ENCODE results near the gene ARGLU1. TPM values are rescaled to one million over a fixed set of nuclear protein-coding genes. Genes with fewer than 3 reads are reported as not detected.
A peak's percentile ranks its signal among the peaks of the same experiment; 100 is the strongest.

ARGLU1 gene
- total and polyA plus RNA-seq, 2 experiments from 2014 or later: 146 to 173 TPM

DNA sequence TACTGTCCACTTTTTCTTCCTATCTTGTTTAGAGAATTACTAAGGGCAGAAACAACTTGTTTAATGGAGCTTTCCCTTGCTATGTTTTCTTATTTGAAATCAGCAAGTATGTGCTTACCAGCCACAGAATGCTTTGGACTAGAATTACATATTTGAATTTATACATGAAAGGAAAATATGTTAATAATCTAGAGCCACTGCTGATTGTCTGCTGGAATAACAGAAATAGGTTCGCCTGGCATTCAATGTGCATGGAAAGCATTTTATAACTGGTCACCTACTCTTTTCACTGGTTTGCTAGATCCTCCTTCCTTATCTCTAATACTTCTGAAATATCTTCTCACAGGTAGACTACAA lies 40.5 kb downstream of the ARGLU1 start:
- Histone ChIP-seq H3K4me3 (no peak overlapping the region), H3K36me3 (no peaks in the 10 kb centered on the region), H3K4me1 (ENCODE audit: low read depth) (peaks cover 21% of the 10 kb centered on the region), H3K27me3 (no peaks in the 10 kb centered on the region), H3K27ac (no peak overlapping the region), H3K9me3 (ENCODE audit: low read depth) (no peaks in the 10 kb centered on the region)
- DNase-seq (ENCODE audit: low read depth in 1 of 2, low spot score in 1 of 2): no peak
- TF ChIP-seq, protein P1, sequence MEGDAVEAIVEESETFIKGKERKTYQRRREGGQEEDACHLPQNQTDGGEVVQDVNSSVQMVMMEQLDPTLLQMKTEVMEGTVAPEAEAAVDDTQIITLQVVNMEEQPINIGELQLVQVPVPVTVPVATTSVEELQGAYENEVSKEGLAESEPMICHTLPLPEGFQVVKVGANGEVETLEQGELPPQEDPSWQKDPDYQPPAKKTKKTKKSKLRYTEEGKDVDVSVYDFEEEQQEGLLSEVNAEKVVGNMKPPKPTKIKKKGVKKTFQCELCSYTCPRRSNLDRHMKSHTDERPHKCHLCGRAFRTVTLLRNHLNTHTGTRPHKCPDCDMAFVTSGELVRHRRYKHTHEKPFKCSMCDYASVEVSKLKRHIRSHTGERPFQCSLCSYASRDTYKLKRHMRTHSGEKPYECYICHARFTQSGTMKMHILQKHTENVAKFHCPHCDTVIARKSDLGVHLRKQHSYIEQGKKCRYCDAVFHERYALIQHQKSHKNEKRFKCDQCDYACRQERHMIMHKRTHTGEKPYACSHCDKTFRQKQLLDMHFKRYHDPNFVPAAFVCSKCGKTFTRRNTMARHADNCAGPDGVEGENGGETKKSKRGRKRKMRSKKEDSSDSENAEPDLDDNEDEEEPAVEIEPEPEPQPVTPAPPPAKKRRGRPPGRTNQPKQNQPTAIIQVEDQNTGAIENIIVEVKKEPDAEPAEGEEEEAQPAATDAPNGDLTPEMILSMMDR (IDR thresholded peaks at IDR 0.05; ENCODE audit: low read depth, low read length): no peak

DNA sequence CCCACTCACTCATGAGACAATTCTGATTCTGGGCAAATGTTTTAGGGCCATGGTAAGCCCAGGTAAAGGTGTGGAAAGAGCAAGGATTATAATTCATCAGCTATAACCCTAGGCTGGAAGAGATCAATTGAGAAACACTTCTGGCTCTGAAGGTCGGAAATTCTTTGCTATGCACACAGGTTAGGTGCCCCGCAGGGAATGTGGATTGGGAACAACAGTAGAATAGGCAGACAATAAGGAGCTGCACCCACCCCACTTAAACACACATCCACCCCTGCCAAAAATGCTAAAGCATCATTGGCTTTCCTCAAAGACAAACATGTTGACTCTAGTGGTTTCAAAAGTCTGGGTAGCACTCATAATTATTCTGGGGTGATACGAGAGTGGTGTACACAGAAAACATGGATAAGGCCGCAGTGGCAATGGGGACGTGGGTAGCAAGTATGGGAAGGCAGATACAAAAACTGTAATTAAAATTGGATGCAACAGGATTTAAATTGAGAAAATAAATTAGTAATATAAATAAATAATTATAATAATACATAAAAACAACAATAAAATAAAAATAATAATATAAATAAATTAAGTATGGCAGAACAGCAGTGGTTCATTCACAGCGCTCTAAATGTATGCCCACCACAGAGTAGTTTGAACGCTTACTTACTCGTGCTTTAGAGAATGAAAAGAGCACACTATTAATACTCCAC lies 41.0 kb downstream of the ARGLU1 start:
- no peak for DNase-seq (ENCODE audit: low read depth in 1 of 2, low spot score in 1 of 2)
- no peaks in the 10 kb centered on the region for H3K27me3 ChIP-seq
- TF ChIP-seq, protein P1 (IDR thresholded peaks at IDR 0.05; ENCODE audit: low read depth, low read length): no peak
- H3K27ac ChIP-seq: no peak overlapping the region
- H3K36me3 ChIP-seq: no peaks in the 10 kb centered on the region
- H3K4me1 ChIP-seq (ENCODE audit: low read depth): peaks cover 15% of the 10 kb centered on the region
- no peak overlapping the region for H3K4me3 ChIP-seq
- no peaks in the 10 kb centered on the region for H3K9me3 ChIP-seq (ENCODE audit: low read depth)

DNA sequence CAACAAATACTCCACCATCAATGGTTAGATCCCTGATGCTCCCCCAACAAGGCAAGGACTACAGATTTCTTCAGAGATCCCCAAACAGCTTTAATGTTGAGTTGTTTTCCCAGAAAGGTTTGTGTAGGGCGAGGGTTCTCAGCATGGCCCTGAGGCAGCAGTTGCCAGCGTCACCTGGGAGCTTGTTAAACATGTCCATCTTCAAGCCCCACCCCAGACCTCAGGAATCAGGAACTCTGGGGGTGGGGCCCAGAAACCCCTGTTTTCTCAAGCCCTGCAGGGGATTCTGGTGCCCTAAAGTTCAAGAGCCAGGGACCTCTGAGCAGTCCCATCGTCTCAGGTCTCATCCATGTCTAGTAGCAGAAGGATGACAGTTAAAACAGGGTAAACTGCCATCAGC lies 42.1 kb downstream of the ARGLU1 start:
- TF ChIP-seq, protein P1 (IDR thresholded peaks at IDR 0.05; ENCODE audit: low read depth, low read length): no peak
- Histone ChIP-seq H3K4me1 (ENCODE audit: low read depth) (peaks cover 12% of the 10 kb centered on the region), H3K36me3 (no peaks in the 10 kb centered on the region), H3K27me3 (no peaks in the 10 kb centered on the region), H3K9me3 (ENCODE audit: low read depth) (no peaks in the 10 kb centered on the region), H3K27ac (no peak overlapping the region), H3K4me3 (no peak overlapping the region)
- DNase-seq (ENCODE audit: low read depth in 1 of 2, low spot score in 1 of 2): no peak

DNA sequence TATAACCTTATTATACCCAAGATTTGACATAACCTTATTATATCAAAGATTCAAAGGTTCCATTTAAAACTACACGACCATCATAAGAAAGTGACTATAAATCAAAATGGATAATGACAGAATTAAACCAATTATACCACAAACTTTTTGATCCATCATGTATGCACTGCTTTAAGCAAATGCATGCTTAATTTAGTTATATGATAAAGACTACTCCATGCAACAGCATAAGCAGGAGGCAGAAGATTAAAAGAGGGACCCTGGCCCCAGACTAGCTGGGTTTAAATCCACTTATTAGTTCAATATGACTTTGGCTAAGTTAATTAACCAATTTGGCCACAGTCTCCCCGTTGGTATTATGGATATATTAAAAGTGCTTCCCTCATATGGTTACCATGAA lies 43.8 kb downstream of the ARGLU1 start:
- TF ChIP-seq, protein P1 (IDR thresholded peaks at IDR 0.05; ENCODE audit: low read depth, low read length): no peak
- no peak overlapping the region for H3K27ac ChIP-seq
- no peaks in the 10 kb centered on the region for H3K27me3 ChIP-seq
- peaks cover 15% of the 10 kb centered on the region for H3K4me1 ChIP-seq (ENCODE audit: low read depth)
- no peak for DNase-seq (ENCODE audit: low read depth in 1 of 2, low spot score in 1 of 2)
- H3K9me3 ChIP-seq (ENCODE audit: low read depth): no peaks in the 10 kb centered on the region
- no peaks in the 10 kb centered on the region for H3K36me3 ChIP-seq
- no peak overlapping the region for H3K4me3 ChIP-seq

DNA sequence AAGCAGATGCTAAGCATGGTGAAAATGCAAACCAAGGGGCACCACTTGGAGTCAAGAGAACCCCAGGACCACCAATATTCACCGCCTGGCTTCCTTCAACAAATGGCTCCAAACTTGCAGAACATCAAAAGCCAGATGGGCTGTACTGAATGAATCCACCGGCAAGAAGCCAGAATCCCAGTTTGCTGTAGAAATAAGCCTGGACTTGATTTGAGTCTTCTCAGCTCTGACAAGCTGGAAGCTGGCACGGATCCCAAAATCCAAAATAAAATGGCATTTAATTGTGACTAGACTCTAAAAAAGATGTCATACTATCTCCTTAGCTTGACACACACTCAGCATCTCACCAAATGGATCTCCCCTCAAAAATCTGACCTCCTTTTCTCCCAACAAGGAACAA lies 44.4 kb downstream of the ARGLU1 start:
- no peak overlapping the region for H3K4me3 ChIP-seq
- H3K4me1 ChIP-seq (ENCODE audit: low read depth): peaks cover 13% of the 10 kb centered on the region
- peak in 1 of 2 donors; percentile 44 for DNase-seq (ENCODE audit: low read depth in 1 of 2, low spot score in 1 of 2)
- no peak overlapping the region for H3K27ac ChIP-seq
- H3K27me3 ChIP-seq: no peaks in the 10 kb centered on the region
- H3K36me3 ChIP-seq: no peaks in the 10 kb centered on the region
- TF ChIP-seq, protein P1 (IDR thresholded peaks at IDR 0.05; ENCODE audit: low read depth, low read length): no peak
- H3K9me3 ChIP-seq (ENCODE audit: low read depth): no peaks in the 10 kb centered on the region

All from cardiac muscle cell (in vitro differentiated cells and primary cell).